Fibroblast of the conjunctiva (primary cell): ENCODE results near the gene KCNMA1.
A peak's percentile ranks its signal among the peaks of the same experiment; 100 is the strongest.
"Not testable (repeated sequence)": the region's sequence is repeated elsewhere in the genome, so short reads cannot be mapped to it uniquely, and the experiment has no call there.

Experiments
- DNase-seq: peaks from one replicate; pipeline ENCODE4 v3.0.0-alpha.2; 2010; ENCODE audit warnings: low read depth

Gene KCNMA1

DNA sequence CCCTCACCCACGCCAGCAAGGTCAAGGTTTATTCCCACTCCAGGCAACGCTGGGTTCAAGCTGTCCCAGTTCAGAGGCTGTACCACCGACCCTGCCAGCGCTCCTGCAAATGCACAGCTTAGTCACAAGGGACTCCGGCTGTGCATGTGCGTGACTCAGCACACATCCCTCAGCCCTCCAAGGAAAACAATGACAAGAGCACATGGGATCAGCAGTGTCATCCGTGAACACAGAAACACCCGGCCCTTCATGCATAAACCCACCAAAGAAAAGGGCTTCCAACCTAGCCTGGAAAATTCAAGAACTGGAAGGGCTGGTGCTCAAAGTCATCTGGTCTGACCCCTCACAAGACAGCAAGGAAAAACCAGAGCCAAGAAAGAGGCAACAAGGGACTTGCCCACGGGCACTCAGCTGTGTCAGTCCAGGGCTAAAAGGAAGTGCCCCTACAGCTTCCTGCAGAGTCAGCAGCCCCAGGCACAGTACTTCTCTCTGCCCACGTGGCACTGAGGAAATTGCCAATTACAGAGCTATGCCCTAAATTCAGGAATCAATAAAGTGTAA, 106.1 kb downstream of the KCNMA1 start:
- DNase-seq = peak; percentile 42

DNA sequence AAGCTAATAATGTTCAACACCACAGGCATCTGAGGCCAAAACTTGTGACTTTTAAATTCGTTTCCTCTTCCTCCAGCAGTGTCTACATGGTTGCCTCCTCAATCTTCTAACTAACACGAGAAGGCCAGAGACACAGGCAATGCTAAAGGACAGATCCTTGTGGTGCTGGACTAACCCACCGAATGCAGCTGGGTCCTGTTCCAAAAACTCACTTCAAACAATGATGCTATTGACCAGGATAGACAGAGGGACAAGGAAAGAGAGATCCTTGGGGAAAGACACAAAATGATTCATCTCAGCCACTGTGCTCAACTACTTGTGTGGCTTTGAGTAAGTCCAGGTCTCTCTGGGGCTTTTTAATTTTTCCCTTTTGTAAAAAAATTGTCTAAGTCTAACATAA, 107.6 kb downstream of the KCNMA1 start:
- no peak for DNase-seq

DNA sequence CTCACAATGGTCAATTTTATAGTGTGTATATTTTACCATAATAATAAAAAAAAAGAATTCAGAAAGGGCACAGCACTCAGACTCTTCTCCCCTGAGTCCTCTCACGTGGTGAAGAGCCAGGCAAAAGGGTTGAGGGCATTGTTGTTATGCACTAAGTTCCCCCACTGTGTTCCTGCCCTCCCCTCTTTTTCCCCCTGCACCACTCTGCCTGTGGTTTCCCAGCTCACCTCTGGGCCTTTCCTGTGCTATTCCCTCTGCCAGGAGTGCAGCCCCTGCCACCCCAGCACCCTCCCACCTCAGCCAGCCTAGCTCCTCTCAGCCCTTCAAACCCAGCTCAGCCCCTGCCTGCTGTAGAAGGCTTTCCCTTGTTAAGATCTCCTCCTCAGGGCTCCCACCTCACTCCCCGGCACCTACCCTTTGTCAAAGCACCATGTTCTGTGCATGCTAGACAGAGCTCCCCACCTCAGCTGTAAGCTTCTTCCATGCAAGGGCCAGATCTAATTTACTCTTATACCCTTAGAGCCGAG, 108.5 kb downstream of the KCNMA1 start:
- no peak for DNase-seq

DNA sequence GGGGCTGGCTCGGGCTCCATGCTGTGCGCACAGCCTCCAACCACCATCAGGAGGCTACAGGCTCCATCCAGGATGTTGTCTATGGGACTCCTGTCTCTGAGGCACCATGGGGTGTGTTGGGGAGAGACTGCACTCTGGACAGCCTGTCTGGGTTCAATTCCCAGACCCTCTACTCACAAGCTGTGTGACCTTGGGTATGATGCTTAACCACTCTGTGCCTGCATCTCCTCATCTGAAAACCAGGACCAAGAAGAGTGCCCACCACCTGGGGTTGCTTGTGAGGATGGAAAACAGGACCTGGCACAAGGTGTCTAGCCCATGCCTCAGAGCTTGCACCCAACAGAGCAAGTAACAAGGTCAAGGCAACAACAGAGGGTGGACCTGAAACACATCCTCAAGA, 109.8 kb downstream of the KCNMA1 start:
- DNase-seq = no peak

DNA sequence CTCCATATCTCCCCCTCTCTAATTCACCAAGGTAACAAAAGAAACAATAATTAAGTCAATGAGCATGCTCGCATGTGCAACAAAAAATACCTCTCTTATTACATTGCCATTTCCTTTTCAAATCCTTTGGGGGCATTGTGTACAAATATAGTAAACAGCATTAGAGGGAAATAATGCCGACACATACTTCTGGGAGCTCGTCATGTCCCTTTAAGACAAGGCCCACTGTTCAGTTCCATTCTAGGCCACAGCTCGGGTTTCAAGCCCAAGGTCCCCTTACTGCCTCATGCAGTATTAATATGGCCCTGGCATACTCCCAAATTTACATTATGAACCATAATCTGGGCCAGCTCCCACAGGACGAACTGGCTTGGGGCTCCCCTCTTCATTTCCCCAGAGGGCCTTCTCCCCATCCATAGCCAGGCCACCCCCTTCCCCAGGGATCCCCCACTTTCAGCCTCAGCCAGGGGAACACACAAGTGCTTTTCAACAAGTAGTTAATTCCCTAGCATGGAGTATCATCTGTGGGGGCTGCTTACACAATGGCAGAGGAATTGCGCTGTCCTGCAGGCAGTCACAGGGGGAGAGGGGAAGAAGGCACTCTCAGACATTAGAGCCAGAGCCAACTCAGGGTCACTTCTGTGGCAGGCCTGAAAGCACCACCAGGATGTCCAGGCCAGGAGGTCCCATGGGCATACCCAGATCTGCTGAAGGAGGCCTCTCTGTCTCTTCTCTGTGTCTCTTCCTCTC, 110.6 kb downstream of the KCNMA1 start:
- DNase-seq = no peak

DNA sequence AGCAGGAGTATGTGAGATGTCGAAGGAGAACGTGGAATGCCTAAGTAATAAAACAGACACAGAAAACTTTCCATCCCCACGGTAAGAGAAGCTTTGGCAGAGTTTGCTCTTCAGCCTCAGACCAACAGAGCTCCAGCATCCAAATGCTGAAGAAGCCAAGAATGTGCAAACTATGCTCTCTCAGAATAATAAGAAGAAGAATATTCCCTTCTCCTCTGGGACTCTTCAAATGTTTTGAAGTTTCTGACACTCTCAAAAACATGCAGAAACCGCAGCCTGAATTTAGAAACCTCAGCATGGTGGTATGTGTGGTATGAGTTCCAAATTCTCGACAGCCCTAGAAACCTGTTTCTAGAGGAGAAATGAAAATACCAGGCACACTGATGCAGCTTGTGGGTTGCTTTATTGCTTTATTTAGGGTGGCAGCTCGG, 113.3 kb downstream of the KCNMA1 start:
- DNase-seq = peak; percentile 69

DNA sequence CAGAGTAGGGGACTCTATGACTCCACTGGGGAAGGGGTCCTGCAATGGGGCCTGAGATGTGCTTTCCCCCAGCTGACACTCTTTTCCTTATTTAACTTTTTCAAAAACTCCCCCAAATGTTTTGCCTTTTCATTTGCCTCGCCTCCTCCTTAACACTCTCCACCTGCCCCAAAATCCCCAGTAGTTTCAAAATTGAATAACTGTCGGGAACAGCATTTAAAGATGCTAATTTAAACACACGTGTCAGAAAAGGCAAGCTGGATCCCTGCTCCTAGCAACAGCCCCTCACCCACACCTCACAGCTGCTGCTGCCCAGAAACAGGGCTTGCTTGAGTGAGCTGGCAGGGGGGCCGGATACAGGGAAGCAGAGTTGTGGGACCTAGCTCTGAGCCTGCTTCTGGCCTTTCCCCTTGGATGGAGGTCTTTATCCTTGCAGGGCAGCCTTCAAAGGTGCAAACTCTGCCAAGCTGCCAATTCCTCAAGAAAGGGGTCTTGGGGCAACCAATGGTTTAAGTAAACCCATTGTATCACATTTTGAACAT, 115.3 kb downstream of the KCNMA1 start:
- no peak for DNase-seq

DNA sequence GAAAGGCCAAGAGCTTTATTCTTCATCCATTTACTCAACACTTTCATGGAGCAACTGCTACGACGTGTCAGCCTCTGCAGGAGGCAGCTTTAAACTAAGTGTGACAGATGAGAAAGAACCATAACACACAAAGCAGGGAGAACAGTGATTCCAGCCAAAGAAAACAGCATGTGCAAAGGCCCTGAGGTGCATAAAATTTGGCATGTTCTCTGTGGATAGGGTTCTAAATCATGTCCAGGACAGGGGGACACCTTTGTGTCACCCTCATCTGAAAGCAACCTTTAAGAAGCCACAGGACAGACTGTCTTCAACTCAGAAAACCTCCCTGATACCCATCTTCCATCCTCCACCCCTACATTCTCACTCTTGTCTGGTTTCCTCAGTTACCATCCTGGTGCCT, 116.6 kb downstream of the KCNMA1 start:
- no peak for DNase-seq

DNA sequence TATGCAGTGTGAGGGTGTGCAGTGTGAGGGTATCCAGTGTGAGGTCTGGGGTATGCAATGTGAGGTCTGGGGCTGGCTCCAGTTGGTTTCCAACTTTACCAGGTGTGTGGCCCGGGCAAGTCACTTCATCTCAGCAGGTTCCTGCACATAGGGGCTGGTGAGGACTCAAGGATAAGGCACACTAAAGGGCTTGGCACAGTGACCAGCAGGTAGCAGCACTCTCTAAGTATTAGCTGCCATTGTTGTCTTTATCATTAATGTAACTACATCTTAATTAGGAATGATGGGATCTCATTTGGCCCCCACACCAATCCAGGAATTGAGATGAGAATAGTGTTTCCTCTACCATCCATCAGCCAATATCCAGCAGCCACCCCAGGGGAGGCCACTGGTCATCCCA, 117.3 kb downstream of the KCNMA1 start:
- DNase-seq = no peak

DNA sequence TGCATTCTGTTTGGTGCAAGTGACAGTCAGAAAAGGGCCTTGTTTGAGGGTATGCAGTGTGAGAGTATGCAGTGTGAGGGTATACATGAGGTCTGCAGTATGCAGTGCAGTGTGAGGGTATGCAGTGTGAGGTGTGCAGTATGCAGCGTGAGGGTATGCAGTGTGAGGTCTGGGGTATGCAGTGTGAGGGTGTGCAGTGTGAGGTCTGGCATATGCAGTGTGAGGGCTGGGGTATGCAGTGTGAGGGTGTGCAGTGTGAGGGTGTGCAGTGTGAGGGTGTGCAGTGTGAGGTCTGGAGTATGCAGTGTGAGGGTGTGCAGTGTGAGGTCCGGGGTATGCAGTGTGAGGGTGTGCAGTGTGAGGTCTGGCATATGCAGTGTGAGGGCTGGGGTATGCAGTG, 117.8 kb downstream of the KCNMA1 start:
- not testable (repeated sequence) for DNase-seq

DNA sequence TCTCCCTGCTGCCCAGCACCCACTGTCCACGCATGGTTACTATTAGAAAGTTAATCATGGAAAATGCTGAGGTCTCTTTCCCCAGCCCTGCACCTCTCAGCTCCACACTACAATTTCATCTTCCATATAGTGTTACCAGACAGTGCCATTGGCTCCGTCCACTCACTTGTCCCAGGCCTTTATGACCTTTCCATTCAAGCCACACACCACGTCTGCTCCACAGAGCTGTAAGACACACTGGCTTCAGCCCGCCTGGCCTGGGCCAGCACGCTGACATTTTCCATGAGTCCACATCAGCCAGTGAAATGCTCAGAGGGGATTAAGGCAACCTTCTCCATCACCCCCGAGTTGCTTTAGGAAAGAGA, 118.7 kb downstream of the KCNMA1 start:
- DNase-seq = no peak

DNA sequence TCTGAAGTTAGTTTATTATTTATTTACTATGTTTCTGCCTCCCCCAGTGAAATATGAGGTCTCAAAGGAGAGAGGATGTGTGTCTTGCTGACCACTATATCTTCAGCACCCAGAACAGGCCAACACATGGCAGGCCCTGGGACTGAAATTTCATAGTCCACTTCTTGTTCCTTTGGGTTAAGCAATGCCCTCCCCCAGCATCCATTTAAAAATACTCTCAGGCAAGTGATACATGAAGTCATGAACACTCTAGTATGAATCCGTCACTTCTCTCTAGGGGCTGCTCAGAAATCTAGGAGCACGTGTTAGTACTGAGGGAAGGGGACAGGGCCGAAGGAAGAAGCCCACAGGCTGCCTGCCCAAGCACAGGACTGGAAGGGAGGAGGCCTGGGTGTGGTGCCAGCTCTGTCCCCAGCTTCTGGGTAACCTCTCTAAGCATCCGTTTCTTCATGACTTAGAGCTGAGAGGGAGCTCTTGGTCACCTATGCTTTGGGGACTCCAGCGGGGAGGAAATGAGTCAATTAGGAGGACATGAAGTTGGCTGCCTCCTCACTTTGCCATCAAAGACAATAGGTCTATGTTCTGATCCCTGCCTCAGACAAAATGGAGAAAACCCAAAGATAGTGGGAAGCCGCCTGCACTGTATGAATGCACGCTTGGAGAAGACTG, 119.2 kb downstream of the KCNMA1 start:
- no peak for DNase-seq

DNA sequence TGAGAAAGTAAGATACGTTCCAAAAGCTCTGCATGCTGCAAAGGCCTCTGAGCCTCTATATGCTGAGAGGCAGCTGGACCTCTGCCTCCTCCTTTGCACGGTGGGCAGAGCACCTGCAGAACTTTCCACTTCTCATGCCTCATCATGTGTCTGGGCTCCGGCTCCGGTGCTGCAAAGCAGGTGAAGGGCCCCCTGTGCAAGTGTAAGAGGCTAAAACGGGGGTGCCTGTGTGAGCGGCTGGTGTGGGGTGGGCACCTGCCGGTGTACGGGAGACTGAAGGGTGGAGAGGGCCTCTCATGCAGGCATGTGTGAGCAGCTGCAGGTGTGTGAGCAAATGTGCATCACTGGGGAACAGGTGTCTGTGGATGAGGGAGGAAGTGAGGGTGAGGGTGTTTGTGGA, 121.0 kb downstream of the KCNMA1 start:
- no peak for DNase-seq

DNA sequence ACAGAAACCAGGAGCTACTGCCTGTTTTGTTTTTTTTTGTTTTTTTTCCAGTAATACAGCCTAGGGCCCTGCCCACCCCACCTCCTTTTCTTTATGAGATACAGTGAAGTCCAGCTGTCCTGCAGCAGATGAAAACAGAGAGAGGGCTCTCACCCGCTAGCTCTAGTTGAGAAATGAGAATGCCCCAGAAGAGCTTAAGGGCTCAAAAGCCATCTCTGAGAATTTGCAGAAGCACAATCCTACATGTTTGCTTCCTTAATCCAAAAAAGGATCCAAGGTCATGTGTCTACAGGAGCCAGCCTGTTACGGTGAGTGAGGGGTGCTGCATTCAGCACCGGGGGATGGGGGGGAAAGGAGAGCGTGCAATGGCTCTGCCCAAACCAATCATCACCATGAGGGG, 122.7 kb downstream of the KCNMA1 start:
- no peak for DNase-seq

DNA sequence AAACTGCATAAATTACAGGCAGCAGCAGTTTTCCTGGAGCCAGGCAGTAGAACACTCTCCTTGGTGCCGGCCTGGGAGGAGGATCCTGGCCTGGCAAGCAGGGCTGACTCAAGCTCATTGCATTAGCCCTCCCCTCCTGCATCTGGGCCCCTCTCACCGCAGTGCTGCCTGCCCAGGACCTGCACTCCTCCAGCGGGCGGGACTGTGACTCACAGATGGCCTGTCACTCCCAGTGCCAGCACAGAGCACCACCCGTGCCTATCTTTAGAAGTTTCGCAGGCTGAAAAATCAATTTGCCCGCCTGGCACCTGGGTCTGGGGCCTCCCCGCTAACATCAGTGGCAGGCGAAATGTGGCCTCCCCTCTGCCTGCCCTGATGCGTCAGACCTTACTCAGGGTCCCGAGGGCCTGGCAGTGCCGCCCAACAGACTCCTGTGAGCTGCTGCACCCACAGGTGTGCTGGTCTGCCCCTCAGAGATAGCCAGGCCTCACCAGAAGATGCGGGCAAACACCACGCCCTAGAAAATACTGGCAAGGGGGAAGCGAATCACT, 123.8 kb downstream of the KCNMA1 start:
- no peak for DNase-seq

DNA sequence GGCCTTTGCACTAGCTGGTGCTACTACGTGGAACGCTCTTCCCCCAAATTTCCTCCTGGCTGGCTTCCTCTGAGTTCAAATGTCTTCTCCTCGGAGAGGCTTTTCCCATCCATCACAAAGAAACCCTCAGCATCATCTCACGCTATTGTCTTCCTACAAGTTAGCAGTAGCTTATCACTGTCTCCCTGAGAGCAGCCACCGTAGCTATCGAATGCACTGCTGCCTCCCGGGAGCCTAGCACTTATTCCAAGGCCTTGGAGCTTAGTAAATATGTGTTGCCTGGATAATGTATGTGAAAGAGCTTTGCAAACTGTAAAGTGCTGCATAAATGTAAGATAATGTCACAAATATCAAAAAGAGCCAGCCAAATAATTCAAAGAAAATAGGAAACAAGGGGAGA, 124.4 kb downstream of the KCNMA1 start:
- DNase-seq = no peak

DNA sequence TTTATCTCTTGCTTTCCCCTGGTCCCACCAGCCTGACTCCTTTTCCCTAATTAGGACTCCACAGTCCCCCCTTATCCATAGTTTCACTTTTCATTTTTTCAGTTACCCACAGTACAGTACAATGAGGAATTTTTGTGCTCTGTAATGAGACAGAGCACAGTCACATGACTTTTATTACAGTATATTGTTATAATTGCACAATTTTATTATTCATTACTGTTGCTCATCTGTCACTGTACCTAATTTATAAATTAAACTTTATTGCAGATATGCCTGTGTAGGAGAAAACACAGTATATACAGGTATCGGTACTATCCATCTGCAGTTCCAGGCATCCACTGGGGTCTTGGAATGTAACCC, 125.4 kb downstream of the KCNMA1 start:
- DNase-seq = no peak

DNA sequence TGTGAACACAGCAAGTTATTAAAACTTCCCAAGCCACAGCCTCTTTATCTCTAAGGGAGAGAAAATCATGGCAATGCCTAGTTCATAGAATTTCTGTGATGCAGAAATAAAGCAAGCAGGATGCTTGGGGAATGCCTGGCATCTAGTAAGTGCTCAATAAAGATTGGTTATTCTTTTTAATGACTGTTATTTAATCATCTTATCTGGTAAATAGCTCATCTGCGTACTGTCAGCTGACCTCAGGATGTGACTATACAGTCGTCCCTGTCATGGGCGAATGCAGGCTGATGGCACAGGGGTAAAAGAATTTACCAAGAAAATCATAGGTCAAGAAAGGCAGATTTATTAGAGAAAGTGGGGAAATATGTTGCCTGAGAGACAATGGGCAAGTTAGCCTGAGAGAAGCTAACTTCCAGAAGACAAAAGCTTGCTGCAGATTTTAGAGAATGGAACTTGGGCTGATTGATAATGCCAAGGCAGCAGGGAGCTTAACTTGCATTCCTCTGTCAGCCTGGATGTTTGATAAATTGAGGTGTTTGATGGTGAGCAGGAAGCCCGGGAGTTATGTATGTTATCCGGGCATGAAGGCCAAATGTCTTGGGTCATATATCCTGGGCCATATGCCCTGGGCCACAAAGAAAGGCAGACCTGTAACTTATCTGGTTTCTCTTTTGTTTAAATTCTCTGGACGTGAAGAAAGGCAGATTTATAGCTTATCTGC, 126.0 kb downstream of the KCNMA1 start:
- no peak for DNase-seq

DNA sequence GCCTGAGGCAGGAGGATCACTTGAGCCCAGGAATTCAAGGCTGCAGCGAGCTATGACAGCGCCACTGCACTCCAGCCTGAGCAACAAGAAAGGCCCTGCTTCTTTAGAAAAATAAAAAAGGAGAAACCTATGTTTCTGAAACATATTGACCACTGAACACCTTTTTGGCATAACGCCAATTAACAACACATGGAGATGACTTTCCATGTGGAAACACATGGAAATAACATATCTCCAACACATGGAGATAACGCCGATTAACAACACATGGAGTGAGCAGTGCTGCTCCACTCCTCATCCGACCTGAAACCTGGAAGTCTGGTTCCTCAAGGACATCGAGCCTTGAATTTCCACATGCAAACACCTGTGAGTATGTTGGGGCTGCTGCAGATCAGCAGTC, 126.9 kb downstream of the KCNMA1 start:
- no peak for DNase-seq

DNA sequence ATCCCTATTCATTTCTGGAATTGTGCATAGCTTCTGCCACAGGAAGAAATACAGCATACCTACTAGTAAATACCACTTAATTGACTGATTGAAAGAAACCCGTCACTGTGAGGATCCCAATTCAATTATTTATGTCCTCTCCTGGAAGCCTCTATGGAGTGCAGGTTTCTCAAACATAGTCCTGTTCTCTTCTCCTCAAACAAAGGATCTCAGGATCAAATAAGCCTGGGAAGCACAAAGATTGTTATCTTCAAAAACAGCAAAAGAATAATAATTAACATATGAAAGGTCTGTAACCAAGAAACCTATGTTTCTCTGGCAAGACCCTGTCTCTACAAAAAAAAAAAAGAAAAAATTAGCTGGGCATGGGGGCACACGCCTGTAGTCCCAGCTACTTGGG, 127.3 kb downstream of the KCNMA1 start:
- DNase-seq = no peak

DNA sequence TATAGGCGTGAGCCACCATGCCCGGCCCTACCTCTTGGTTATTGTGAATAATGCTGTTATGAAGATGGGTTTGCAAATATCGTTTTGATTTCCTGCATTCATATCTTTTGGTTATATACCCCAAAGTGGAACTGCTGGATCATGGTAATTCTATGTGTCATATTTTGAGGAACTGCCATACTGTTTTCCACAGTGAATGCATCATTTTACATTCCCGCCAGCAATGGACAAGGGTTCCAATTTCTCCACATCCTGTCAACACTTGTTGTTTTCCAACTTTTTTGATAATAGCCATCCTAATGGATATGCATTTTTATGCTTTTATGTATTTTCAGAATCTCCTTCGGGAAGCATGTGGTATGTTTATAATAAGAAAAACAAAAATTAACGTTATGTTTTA, 128.2 kb downstream of the KCNMA1 start:
- no peak for DNase-seq

DNA sequence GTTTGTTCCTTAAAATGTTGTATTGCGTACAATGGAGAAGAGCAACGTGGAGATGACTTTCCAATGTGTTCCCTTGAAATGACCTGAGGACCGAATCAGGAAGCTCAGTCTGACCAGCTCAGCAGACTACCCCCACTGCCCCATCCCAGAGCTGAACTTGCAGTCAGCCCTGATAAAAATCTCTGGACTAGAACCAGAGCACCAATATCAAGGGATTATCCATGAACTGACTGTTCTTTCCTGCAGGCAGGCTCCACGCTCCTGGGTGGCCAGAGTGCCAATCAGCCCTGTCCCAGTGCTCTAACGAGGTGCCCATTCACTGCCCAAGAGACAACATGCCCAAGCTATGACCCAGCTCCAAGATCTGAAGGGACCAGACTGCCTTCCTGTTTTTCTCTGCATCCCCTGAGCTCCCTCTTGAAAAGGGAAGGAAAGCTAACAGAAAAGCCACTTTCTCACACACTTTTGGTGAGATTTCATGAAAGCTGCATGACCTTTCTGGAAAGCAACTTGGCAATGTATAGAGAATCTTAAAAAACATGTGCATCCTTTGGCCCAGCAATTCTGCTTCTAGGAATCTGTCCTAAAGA, 130.2 kb downstream of the KCNMA1 start:
- DNase-seq = no peak
